Measurements from ENCODE around the gene LAGE3.
A peak's percentile ranks its signal among the peaks of the same experiment; 100 is the strongest.

The LAGE3 gene

DNA sequence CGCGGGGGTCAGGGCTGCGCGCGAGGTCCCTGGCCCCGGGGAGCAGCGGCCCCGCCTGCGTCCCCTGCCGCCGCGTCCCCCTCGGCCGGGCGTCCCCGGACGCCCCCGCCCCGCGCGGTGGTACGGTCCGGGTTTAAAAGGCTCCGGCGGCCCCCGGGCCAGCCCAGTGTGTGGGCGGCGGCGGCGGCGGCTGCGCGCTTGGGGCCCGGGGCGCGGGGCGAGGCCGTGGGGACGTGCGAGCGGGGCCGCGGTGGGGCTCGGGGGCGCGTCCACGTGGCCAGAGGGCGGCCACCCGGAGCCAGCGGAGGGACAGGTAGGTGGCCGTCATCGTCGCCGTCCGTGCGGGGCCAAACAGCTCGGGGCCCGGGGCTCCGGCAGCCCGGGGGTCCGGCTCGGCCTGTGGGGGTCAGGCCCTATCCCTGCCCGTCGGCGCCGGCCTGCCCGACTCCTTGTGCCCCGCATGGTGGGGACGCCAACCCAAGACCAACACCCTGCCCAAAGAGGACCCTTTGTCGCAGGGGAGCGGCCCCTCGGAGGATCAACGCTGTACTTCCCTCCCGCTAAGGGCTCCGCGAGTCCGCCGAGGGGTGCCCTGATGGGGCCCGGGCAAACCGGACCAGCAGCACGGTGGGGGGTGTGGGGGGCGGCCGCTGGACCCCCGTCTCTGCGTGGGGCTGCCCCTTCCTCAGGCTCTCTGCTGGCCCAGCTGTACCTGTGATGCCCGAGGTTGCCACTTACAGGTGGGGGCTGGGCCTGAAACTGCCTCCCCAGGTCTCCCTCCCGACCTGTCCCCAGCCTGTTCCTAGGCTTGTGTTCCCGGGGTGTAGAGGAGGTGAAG, 20.7 kb downstream of the LAGE3 start, which contains the start of gene PLXNA3:
Gene PLXNA3, plus strand, starts transcription at position 166 of the 838 bp plus-strand sequence. CDS start 1,903 bp downstream, outside the sequence.
- peak; percentile 30 for DNase-seq (ENCODE audit: low read depth)

DNA sequence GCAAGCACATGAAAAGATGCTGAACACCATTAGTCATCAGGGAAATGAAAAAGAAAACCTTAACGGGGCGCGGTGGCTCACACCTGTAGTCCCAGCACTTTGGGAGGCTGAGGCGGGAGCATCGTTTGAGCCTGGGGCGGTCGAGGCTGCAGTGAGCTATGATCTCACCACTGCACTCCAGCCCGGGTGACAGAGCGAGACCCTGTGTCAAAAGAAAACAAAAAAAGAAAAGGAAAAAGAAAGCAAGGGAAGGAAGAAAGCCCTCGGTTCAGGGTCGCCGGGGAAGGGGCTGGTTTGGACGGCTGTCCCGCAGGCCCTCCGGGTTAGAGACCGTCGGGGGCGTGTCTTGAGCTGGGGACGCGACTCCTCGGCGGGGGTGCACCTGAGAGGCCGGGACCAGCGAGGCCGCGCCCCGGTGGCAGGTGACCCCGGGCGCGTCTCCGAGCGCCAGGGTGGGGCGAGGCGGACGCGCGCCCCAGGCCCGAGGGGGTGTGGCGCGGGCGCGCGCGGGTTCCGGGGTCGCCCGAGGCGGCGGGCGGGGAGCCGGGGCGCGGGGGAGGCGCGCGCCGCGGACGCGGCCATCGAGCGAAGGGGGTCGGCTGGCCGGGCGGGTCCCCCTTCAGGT, 21.5 kb downstream of the LAGE3 start:
- peak; percentile 18 for DNase-seq (ENCODE audit: low read depth)

DNA sequence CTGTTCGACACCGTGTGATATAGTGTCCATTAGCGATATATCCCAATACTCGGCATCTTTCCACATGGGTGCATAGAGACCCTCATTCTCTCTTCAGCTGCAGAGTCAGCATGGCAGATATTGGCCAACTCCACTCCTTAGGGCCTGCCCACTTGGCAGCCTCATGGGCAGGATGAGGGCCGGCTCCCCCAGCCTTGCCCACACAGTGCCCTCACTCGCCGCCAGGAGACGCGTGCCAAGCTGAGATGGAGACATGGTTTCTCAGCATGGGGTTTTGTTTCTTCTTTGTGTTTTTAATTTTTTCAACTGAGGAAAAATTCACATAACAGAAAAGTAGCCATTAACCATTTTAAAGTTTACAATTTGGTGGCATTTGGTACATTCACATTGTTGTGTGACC, 26.3 kb downstream of the LAGE3 start:
- no peak for DNase-seq (ENCODE audit: low read depth)

DNA sequence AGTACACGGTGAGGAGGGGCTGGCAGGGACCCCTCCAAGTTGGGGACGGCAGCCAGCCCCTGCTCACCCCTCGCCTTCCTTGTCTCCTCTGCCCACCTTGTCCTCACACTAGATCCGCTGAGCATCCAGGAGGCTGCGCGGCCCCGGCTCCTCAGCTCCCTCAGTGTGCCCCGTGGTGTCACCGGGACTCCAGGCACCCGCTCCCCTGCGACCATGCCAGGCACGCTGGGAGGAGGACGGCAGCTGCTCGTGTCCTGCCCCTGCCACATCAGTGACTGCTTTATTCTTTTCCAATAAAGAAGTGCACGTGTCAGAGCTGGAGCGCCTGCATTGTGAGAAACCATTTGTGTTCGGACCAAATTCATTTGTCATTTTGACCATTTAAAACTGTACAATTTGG, 28.8 kb downstream of the LAGE3 start:
- no peak for DNase-seq (ENCODE audit: low read depth)

DNA sequence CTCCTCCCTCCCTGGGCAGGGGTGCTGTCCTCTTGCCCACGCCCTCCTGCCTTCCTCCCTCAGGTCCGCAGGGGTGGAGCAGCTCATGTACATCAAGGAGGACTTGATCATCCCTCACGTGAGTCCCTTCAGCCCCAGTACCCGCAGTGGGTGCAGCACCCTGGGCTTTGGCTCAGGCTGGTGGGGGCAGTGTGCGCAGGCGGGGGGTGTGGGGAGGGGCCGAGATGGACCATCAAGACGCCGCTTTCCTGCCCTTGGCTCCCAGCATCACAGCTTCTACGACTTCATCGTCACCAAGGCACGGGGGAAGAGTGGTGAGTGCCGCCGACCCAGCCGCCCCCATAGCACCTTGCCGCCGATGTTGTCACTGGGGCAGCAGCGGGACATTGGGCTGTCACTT, 29.5 kb downstream of the LAGE3 start:
- DNase-seq (ENCODE audit: low read depth) = no peak

DNA sequence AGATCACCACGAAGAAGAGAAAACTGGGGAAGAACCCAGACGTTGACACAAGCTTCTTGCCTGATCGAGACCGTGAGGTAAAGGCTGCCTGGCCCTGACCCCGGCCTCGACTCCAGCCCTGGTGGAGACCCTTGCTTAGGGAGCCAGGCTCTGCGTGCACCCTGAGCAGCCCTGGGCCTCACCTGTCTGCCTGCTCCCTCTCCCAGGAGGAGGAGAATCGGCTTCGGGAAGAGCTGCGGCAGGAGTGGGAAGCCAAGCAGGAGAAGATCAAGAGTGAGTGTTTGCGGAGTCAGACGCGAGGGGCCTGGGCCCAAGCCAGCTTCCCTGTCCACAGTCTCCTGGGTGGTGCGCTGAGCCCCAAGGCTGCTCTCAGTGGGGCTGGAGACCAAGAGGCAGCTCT, 30.6 kb downstream of the LAGE3 start:
- DNase-seq (ENCODE audit: low read depth) = no peak

DNA sequence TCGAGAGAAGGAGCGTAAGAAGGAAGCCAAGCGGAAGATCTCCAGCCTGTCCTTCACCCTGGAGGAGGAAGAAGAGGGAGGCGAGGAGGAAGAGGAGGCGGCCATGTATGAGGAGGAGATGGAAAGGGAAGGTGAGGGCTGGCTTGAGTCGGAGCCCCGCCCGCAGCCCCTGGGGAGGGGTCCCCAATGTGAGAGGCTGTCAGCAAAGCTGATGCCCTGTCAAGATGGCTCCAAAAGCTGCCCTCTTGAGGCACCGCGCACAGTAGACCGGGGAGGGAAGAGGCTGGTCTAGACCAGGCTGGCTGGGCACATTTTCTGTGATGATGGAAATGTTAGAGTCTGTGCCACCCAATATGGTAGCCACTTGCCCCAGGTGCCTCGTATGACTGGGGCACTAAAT, 32.7 kb downstream of the LAGE3 start:
- no peak for DNase-seq (ENCODE audit: low read depth)

DNA sequence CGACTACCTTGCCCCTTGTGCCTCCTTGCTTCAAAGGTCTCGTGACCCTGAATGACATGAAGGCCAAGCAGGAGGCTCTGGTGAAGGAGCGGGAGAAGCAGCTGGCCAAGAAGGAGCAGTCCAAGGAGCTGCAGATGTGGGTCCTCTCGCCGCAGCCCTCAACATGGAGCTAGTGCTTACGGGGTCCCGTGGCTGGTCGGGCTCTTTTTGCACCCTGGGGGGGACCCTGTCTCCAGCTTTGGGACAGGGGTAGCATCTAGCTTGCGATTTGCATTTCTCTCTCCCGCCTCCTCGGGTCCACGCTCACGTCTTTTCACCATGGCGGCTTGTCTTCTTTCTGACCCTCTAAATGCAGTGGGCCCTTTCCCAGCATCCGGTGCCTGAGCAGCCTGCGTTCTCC, 33.3 kb downstream of the LAGE3 start:
- DNase-seq (ENCODE audit: low read depth) = no peak

DNA sequence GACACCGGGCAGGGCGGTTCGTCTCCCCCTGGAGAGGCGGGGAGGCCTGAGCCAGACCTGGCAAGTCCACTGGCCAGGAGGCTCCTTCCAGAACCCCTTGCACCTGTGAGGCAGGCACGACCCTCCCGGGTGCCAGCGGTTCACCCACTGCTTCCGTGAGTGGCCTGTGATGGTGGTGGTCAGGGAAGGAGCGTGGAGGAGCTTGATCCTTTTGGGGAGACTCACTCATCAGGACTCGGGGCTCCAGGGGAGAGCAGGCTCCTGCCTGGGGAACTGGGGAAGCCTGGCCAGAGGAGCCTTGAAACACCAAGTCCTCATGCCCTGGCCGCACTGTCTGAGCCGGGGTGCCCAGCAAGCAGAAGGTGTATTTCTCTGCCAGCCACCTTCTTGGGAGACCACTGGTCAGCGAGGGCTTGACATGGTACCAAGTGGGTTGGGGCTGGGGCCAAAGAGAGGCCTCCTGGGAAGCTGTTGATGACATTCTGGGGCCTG, 34.3 kb downstream of the LAGE3 start:
- no peak for DNase-seq (ENCODE audit: low read depth)

DNA sequence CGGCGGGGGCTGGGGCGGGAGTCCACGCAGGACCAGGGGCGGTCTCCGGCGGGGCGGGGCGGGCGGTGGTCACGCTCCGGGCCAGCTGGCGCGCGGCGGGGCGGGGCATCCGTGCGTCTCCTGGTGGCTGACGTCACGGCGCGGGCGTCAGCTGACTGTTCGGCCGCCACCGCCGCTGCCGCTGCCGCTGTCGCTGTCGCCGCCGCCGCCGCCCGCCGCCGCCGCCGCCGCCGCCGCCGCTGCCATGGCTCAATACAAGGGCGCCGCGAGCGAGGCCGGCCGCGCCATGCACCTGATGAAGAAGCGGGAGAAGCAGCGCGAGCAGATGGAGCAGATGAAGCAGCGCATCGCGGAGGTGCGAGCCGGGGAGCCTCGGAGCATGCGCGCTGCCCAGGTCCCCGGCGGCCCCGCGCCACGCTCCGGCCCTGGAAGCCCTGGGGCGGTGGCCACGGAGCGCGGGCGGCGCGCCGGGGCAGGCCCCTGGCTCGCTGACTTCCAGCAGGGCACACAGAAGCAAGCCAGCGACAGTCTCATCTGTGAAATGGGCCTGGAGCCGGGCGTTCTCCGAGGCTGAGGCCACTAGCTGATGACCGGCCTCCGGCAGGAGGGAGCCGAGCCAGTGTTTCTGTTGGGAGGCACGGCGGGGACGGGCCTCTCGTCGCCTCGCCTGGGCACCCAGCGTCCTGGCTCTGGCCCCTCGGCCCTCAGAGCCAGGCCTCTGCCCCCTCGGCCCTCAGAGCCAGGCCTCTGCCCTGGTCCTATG, 34.9 kb downstream of the LAGE3 start, which contains the start of gene FAM50A:
Gene FAM50A, plus strand, starts transcription at position 150 of the 763 bp plus-strand sequence. Its CDS starts 95 bp downstream, at position 245.
- peak; percentile 74 for DNase-seq (ENCODE audit: low read depth)

DNA sequence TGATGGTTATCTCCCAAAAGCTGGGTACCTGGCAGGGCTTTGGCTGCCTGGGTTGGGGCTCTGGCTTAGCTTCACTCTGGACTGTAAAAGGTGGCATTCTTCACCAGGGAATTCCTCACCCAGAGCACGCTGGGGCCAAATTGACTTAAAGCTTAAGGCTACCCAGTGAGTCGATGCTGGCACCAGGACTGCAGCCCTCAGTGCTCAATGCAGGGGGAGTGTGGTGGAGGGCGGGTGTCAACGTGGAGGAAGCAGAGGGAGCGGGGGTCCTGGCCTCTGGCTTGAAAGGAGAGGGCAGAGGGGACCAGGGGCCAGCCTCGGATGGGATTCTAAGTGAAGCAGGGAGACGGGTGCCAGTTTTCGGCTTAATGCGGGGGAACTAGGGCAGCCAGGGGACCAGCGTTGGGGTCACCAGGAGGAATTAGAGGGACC, 35.6 kb downstream of the LAGE3 start:
- DNase-seq (ENCODE audit: low read depth) = peak; percentile 18

DNA sequence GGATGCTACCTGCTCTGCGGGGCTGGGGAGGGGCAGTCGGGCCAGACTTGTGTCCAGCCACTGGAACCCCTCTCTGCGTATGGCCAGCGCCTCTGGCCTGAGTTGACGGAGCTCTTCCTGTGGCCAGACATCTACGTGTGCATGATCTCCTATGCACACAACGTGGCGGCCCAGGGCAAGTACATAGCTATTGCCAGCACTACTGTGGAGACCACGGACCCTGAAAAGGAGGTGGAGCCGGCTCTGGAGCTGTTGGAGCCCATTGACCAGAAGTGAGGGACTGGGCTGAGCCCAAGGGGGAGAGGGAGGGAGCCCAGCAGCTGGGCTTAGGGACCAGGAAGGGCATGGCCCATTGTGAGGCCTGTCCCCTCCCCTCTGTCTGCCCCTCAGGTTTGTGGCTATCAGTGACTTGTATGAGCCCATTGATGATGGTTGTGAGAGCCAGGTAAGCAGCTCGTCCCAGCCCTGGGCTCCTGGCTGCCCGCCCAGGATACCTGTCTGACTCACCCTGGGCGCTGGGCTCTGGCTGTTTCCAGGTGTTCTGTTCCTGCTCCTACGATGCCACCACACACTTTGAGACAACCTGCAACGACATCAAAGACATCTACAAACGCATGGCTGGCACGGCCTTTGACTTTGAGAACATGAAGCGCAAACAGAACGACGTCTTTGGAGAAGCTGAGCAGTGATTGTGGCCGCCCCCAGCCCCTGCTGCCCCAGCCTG, 36.9 kb downstream of the LAGE3 start:
- no peak for DNase-seq (ENCODE audit: low read depth)

DNA sequence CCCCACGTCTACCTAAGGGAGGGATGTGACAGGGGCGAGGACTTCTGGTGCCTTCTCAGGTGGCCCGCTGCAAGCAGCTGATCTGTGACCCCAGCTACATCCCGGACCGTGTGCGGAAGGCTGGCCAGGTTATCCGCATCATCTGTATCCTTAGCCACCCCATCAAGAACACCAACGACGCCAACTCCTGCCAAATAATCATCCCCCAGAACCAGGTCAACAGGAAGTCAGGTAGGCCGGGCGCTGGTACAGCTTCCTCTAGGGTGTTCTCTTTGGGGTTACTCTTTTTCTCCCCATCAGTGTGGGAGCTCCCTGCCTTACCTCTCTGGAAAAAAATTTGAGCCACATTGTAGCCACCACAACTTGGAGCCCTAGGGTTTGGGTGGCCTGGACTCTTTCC, 37.5 kb downstream of the LAGE3 start:
- no peak for DNase-seq (ENCODE audit: low read depth)

DNA sequence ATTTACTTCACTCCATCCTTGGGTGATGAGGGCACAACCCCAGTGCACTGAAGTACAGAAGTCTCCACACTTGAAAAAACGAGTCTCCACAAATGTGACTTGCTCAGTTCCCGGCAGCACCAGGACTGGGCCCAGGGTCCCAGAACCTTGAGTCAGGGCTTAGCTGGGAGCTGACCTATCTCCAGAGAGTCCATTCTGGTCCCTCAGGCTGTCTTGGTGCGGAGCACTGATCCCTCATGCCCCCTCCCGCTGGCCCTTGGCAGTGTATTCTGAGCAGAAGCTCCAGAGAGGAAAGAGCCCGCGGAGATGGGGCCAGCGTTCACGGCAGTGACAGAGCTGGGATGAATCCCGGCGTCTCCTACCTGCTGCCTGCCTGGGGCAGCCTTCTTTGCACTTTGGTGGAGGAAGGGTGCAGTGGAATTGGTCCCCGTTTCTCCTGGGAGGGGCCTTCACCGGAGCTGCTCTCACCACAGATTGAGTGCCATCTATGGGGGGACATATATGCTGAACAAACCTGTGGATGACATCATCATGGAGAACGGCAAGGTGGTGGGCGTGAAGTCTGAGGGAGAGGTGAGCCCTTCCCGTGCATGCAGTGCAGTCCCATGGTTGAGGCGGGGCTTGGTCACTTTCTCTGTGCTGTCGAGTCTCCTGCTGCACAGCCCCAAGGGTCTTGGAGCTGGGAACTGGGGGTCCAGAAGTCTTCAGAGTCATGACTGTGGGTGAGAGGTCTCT, 38.3 kb downstream of the LAGE3 start:
- no peak for DNase-seq (ENCODE audit: low read depth)

DNA sequence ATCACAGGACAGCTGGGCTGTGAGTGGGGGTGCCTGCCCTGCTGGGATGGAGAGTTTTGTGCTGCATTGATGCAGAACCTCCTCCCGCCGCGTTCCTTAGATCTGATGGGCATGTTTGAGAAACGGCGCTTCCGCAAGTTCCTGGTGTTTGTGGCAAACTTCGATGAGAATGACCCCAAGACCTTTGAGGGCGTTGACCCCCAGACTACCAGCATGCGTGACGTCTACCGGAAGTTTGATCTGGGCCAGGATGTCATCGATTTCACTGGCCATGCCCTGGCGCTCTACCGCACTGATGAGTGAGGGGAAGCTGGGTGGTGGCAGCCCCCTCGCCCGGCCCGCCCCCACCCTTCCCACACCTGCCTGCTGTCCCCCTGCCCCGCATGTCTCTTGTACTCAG, 39.2 kb downstream of the LAGE3 start:
- DNase-seq (ENCODE audit: low read depth) = no peak

DNA sequence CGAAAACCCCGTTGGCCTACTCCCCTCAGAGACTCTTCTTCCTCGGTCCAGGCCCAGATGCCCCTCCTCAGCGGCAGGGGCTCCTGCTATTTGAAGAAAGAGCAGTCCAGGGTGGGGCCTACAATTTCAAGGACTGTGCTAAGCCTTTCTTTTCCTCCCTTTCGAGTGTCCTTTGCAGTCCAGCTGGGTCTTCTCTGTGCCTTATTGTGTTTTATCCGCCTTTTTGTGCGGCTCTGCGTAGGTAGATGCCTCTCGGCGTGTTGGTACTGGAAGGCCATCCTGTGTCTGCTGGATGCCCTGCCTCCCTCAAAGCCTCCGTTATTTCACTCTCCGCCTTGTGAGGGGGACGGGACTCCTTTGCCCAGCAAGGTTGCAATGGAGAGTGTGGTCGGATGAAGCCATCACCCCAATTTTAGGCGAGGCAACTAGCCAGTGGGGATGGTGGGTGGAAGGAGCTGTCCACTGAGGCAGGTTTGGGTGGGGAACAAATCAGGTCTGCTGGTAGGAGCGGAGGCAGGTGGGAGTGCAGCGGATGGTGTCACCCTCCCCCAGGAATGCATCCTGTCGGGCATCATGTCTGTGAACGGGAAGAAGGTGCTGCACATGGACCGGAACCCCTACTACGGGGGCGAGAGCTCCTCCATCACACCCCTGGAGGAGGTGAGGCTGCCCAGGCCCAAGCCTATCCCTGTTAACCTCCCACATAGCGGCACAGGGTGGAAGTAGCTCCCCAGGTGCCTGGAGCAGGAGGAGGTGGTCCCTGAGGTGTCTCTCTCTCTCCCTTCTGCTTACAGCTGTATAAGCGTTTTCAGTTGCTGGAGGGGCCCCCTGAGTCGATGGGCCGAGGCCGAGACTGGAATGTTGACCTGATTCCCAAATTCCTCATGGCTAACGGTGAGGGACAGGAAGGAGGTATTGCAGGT, 40.8 kb downstream of the LAGE3 start:
- no peak for DNase-seq (ENCODE audit: low read depth)

DNA sequence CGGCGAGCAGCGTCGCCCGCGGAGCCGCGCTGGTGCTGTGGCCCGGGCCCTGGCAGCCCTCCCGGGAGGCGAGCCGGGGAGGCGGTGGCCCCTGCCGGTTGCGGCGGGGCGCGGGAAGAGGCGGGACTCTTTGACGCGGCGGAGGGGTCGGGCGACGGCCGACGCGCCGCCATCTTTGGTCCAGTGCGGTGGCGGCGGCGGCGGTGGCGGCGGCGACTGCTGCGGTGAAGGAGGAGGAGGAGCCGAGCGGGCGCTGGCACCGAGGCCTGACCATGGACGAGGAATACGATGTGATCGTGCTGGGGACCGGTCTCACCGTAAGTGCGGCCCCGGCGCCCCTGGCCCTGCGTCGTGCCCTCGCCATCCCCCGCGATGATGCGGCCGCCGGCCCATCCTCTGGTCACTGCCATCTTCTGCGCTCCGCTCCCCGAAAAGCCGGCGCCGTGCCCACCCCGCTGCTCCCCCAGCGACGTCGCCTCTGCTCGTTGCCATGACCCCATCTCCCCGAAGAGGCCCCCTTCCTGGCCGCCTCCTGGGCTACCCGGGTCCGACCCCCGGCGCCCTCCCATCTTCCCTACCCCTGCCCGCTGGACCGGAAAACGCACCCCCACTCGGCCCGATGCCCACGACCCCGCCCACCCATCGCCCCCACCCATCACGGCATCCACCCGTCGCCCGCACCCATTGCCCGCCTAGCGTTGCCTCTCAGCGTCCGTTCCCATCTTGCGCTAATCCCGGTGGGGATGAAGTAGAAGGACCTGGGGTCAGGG, 41.9 kb downstream of the LAGE3 start, which contains the start of gene GDI1:
Gene GDI1, plus strand, starts transcription at position 172 of the 770 bp plus-strand sequence. Its CDS starts 101 bp downstream, at position 273.
- DNase-seq (ENCODE audit: low read depth) = peak; percentile 66

DNA sequence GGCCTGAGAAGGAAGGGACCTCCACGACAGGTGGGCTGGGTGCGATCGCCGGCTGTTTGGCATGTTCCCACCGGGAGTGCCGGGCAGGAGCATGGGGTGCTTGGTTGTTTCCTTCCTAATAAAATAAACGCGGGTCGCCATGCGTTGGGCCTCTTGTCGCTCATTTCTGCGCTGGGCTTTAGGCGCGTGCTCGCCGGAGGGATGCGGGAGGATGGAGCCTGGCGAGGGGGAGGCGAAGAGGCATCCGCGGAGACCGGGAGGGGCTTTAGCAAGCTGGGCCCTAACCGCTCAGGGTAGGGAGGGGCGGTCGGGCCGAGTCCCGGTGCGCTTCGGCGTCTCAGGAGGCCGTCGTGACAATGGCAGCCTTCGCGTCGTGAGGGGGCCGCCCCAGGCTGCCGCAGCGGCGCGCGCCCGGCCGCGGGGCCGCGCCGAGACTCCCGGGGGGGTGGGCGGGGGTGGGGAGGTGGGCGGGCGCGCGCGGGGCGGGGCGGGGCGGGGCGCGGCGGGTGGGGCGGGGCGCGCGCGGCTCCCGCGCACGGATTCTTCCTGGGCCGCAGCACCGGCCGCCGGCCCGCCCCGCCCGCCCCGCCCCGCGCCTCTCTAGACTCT, 42.6 kb downstream of the LAGE3 start:
- DNase-seq (ENCODE audit: low read depth) = peak; percentile 34
